OCI-LY1 (cell line): ENCODE results near the gene DRICH1.
"Not testable (repeated sequence)": the region's sequence is repeated elsewhere in the genome, so short reads cannot be mapped to it uniquely, and the experiment has no call there.

Experiments used
- CTCF ChIP-seq: fragments of 200-600 bp; sonication (generic), shearing (Covaris generic); IDR thresholded peaks from 2 replicates; pipeline ENCODE4 v1.5.1; 2017; ENCODE audit warnings: mild to moderate bottlenecking, antibody characterized with exemption, low read length, moderate library complexity, mixed read lengths
- EZH2 ChIP-seq: fragments of 200-600 bp; sonication (generic), shearing (Covaris generic); IDR thresholded peaks from 2 replicates; pipeline ENCODE4 v1.8.0; 2017; ENCODE audit warnings: borderline replicate concordance, mixed run types, mild to moderate bottlenecking, antibody characterized with exemption, low read length, moderate library complexity, mixed read lengths

GRCh38 chr22:23676841-23677700 is 45.0 kb upstream of the DRICH1 start:
- not testable (repeated sequence) for TF ChIP-seq CTCF, EZH2
